Measurements from ENCODE around the gene COG7.
"Not testable (repeated sequence)": the region's sequence is repeated elsewhere in the genome, so short reads cannot be mapped to it uniquely, and the experiment has no call there.

Gene COG7

GRCh38 chr16:23466162-23466885 lies 13.3 kb upstream of the COG7 start:
- DNase-seq = no peak

GRCh38 chr16:23465179-23465578 lies 12.2 kb upstream of the COG7 start:
- no peak for DNase-seq

- no peak for DNase-seq
Measured at GRCh38 chr16:23464196-23464595, 11.2 kb upstream of the COG7 start.

GRCh38 chr16:23462994-23463393 lies 10.0 kb upstream of the COG7 start:
- DNase-seq = not testable (repeated sequence)

GRCh38 chr16:23453338-23454052 lies 506 bp upstream of the COG7 start:
- no peak for DNase-seq

GRCh38 chr16:23452221-23452571 lies 793 bp downstream of the COG7 start:
- DNase-seq = no peak

- no peak for DNase-seq
Measured at GRCh38 chr16:23448392-23448791, 4.6 kb downstream of the COG7 start.

GRCh38 chr16:23437542-23437941 lies 15.4 kb downstream of the COG7 start:
- DNase-seq = not testable (repeated sequence)

GRCh38 chr16:23436951-23437350 lies 16.0 kb downstream of the COG7 start:
- no peak for DNase-seq

GRCh38 chr16:23435500-23435899 lies 17.5 kb downstream of the COG7 start:
- peak; percentile 4 to 45 (median 18) for DNase-seq

GRCh38 chr16:23434380-23434779 lies 18.6 kb downstream of the COG7 start:
- no peak for DNase-seq

- DNase-seq = no peak
Measured at GRCh38 chr16:23433261-23433920, 19.6 kb downstream of the COG7 start.

- DNase-seq = no peak
Measured at GRCh38 chr16:23432176-23433128, 20.5 kb downstream of the COG7 start.

- DNase-seq = no peak
Measured at GRCh38 chr16:23428351-23428750, 24.6 kb downstream of the COG7 start.

GRCh38 chr16:23424292-23424958 lies 28.6 kb downstream of the COG7 start:
- DNase-seq = no peak

- DNase-seq = no peak
Measured at GRCh38 chr16:23423496-23424049, 29.4 kb downstream of the COG7 start.

GRCh38 chr16:23420011-23420410 lies 33.0 kb downstream of the COG7 start:
- DNase-seq = no peak

- DNase-seq = no peak
Measured at GRCh38 chr16:23416816-23417215, 36.2 kb downstream of the COG7 start.

GRCh38 chr16:23414731-23415130 lies 38.3 kb downstream of the COG7 start:
- DNase-seq = no peak

GRCh38 chr16:23410176-23410575 lies 42.8 kb downstream of the COG7 start:
- no peak for DNase-seq

- no peak for DNase-seq
Measured at GRCh38 chr16:23409522-23409921, 43.5 kb downstream of the COG7 start.

GRCh38 chr16:23408823-23409298 lies 44.1 kb downstream of the COG7 start:
- DNase-seq = no peak

Data from activated naive CD4-positive, alpha-beta T cell (primary cell).